Urinary bladder (tissue), 4 donors: ENCODE measurements around the gene CAMK4. TPM values are rescaled to one million over a fixed set of nuclear protein-coding genes. Genes with fewer than 3 reads are reported as not detected.

Experiments used
- DNase-seq: peaks from one replicate; pipeline ENCODE4 v3.0.0-alpha.2; 2015; ENCODE audit errors: extremely low spot score
- H3K27ac ChIP-seq: one replicate; pipeline ENCODE4 v1.5.1; 2013; ENCODE audit warnings: low read depth, mild to moderate bottlenecking, moderate library complexity
- H3K36me3 ChIP-seq: one replicate; pipeline ENCODE4 v1.6.1; 2013; ENCODE audit warnings: mild to moderate bottlenecking, moderate library complexity; ENCODE audit not compliant: insufficient read depth
- H3K4me1 ChIP-seq: one replicate; pipeline ENCODE4 v1.6.1; 2013; ENCODE audit warnings: mild to moderate bottlenecking, moderate library complexity; ENCODE audit not compliant: insufficient read depth
- H3K4me3 ChIP-seq: one replicate; pipeline ENCODE4 v1.5.1; 2013; ENCODE audit warnings: low read depth, low read length
- WGBS: extraction: QIAGEN DNeasy Blood & Tissue Kit; methylation state at CpG from one replicate; pipeline ENCODE4 v1.1.7; 2013; 5-methylcytosine and 5-hydroxymethylcytosine counted together
- polyA plus RNA-seq: library from polyadenylated mRNA; stranded (reverse); fragments of 200-250 nt; gene quantifications from one replicate; pipeline ENCODE4 v1.2.3, GENCODE V29; 2013
- total RNA-seq: library from RNA; depleted of rRNA; stranded (reverse); fragments of >200 nt; gene quantifications from one replicate; pipeline ENCODE4 v1.2.3, GENCODE V29; 2014
- donor health status: healthy with polysubstance abuse.
- donor health status: healthy.

Gene CAMK4
- total and polyA plus RNA-seq, 2 donors = 1.2 to 30.9 TPM

DNA sequence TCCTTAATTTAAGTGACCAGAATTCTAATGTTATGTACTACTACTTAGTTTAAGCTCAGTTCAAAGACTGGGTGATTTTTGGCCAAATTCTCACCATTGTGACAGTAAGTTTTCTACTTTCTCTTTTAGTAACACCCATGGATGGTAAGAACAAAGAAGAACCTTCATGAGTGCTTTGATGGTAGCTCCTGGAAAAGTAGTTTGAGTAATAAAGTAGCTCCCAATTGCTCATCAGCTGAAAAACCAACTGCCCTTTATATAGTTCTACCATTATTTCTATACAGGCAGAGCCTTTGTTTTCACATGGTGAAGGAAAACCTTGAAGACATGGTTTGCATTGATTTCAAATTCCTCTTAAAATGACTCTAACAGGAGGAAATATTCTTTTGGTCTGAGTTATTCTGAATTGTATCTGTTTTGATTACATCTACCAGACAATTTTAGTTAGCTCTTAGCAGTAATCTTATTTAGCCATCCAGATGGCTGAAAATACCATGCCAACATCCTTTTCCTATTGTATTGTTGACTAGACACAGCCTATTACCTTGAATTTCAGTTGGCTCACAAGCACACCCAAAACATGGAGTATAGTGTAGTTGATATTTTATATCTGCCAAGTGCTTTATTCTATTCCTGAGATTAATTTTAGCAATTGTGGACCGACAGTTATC, 311.8 kb downstream of the CAMK4 start:
- H3K4me3 ChIP-seq = no peak overlapping the region

DNA sequence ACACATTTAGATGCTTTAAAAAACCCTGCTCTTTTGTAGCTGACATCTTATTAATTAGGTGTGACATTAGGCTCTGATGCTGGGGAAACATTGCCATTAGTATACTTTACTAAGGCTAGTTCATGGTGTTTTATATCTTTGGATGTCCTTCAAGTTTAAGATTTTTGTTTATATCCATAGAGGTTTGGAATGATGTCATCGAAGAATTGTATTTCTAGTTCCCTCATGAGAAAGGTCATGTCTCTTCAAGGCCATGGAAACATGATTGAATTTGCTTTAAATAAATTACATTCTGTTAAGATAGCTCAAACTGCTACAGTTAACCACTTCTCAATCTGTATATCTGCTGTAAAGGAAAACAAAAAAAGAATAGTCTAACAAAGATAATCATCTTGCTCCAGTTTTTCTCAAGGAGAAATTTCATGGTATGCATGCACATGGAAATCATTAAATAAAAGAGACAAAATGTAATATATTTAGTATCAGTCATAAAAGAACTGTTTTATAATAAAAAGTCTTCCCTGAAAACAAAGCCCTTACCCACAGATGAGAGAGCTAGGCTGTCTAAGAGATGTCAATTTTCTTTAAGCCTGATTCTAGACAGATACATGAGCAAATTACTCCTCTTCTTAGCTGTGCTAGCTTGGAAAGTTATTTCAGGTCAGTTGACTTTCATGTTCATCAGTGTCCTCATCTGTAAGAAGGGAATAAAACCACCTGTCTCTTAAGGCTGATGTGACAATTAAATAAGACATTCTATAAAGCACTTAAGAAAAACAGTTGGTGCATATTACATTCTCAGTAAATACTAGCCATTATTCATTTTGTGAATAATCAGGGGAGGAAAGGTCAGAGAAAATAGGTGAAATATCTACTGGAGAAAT, 313.2 kb downstream of the CAMK4 start:
- Histone ChIP-seq H3K4me3 (no peak overlapping the region), H3K27ac (no peak overlapping the region), H3K36me3 (no peaks in the 10 kb centered on the region), H3K4me1 (no peaks in the 10 kb centered on the region)
- WGBS = 43% methylated on average over 1 of the region's 1 CpG
- peak; percentile 28 for DNase-seq

More for the DNA sequence above, 311.8 kb downstream of the CAMK4 start:
- Histone ChIP-seq H3K27ac (no peak overlapping the region), H3K36me3 (no peaks in the 10 kb centered on the region), H3K4me1 (no peaks in the 10 kb centered on the region)
- DNase-seq = no peak
- 89% methylated on average over 1 of the region's 1 CpG for WGBS

Other genes with a start within 250 kb of the CAMK4 start
- gene TSLP, start 152.7 kb upstream of the CAMK4 start, total RNA-seq = 2.4 TPM
- gene TSLP, start 152.7 kb upstream of the CAMK4 start, polyA plus RNA-seq = 2.8 TPM
- 74.5 TPM for gene WDR36, start 132.0 kb upstream of the CAMK4 start, total RNA-seq
- 7.3 TPM for gene WDR36, start 132.0 kb upstream of the CAMK4 start, polyA plus RNA-seq